ENCODE results near the gene DNAJC1. TPM values are rescaled to one million over a fixed set of nuclear protein-coding genes. Genes with fewer than 3 reads are reported as not detected.

The DNAJC1 gene
- total RNA-seq, 2 donors from 2014 or later: 27.4 to 33.8 TPM

- intact Hi-C loops (cut with DNase I): no loop called here
- H3K4me1 ChIP-seq: no peaks in the 10 kb centered on the region
- no peak overlapping the region for H3K9ac ChIP-seq (ENCODE audit: low read depth in 2 of 2, low read length in 2 of 2)
These were observed 22.8 kb downstream of the DNAJC1 start for GRCh38 chr10:21980691-21981090.

DNA sequence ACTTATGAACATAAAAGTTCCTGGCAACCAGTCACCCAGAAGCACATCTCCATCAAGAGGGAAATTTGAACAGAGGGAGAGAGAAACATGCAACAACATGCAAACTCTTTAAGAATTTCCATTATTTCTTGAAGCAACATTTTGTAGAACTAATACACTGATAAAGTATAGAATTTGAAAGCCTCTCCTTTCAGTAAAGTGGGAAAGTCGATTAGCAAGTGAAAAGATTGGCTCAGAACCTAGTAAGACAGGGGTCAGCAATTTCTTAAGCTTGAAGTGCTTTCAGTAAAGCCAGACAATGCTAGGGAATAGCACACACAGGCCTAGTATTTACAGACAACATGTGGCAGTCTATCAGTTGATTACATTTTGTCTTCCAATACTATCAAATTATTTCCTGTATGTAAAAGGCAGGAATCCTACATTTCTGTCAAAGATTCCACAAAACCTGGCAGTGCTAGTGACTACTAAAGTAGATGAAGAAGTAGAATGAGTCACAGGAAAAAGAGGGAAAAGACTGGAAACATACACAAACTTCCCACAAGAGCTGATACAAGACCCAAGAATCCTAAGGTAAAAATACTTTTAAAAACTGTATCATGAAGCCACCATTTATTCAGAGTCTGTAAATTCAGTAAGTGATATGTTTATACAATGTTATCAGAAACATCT, 25.2 kb downstream of the DNAJC1 start:
- no peak for DNase-seq
- Histone ChIP-seq H3K27me3 (no peaks in the 10 kb centered on the region), H3K4me1 (no peaks in the 10 kb centered on the region), H3K9me3 (no peaks in the 10 kb centered on the region), H3K9ac (ENCODE audit: low read depth in 2 of 2, low read length in 2 of 2) (no peak overlapping the region), H3K36me3 (no peaks in the 10 kb centered on the region), H3K27ac (no peak overlapping the region), H3K4me3 (no peak overlapping the region)
- intact Hi-C loops (cut with DNase I): no loop called here
- TF ChIP-seq, protein P1, sequence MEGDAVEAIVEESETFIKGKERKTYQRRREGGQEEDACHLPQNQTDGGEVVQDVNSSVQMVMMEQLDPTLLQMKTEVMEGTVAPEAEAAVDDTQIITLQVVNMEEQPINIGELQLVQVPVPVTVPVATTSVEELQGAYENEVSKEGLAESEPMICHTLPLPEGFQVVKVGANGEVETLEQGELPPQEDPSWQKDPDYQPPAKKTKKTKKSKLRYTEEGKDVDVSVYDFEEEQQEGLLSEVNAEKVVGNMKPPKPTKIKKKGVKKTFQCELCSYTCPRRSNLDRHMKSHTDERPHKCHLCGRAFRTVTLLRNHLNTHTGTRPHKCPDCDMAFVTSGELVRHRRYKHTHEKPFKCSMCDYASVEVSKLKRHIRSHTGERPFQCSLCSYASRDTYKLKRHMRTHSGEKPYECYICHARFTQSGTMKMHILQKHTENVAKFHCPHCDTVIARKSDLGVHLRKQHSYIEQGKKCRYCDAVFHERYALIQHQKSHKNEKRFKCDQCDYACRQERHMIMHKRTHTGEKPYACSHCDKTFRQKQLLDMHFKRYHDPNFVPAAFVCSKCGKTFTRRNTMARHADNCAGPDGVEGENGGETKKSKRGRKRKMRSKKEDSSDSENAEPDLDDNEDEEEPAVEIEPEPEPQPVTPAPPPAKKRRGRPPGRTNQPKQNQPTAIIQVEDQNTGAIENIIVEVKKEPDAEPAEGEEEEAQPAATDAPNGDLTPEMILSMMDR (IDR thresholded peaks at IDR 0.05): no peak

More at GRCh38 chr10:21980691-21981090, 22.8 kb downstream of the DNAJC1 start:
- H3K27ac ChIP-seq: no peak overlapping the region
- no peaks in the 10 kb centered on the region for H3K9me3 ChIP-seq
- TF ChIP-seq, protein P1 (IDR thresholded peaks at IDR 0.05): no peak
- H3K27me3 ChIP-seq: no peaks in the 10 kb centered on the region
- no peak for DNase-seq
- no peak overlapping the region for H3K4me3 ChIP-seq
- H3K36me3 ChIP-seq: no peaks in the 10 kb centered on the region

DNA sequence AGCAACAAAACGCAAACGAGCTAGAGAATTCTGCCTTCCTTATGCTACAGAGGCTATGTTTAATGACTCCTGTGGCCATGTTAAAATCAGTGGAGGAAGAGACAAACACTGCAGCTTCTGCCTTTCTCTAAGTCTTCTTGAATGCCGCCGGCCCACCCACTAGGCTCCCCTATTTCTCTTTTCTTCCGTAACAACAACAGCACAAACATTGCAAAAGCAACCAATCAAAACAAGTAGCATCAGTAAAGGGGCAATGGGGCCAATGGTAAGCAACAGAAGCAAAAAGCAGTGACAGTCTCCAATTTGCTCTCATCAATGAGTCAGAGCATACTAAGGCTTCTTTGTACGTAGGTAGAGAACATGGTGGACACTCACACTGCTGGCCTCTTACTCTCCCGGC, 26.8 kb downstream of the DNAJC1 start:
- intact Hi-C loops (cut with DNase I): no loop called here
- DNase-seq: no peak
- Histone ChIP-seq H3K27me3 (no peaks in the 10 kb centered on the region), H3K36me3 (no peaks in the 10 kb centered on the region), H3K27ac (no peak overlapping the region), H3K9me3 (no peaks in the 10 kb centered on the region), H3K4me3 (no peak overlapping the region), H3K9ac (ENCODE audit: low read depth in 2 of 2, low read length in 2 of 2) (no peak overlapping the region), H3K4me1 (no peaks in the 10 kb centered on the region)
- TF ChIP-seq, protein P1 (IDR thresholded peaks at IDR 0.05): no peak

DNA sequence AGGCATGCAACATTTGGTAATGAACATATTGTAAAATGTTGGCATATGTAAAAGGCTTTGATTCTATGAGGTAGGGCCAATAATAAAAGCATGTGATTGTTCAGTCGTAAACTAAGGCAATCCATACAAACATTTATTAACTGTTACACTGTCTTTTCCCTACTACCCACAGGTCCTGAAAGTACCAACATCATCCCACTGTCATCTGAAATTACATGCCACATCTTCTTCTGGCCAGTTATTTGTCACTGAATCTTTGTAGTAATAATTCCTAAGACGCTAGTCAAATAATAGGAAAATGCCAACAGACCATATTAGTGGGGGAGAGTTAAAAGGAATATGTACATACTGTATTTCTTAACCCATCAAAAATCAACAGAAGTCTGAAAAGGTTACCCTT, 27.2 kb downstream of the DNAJC1 start:
- TF ChIP-seq, protein P1 (IDR thresholded peaks at IDR 0.05): no peak
- DNase-seq: no peak
- no peaks in the 10 kb centered on the region for H3K27me3 ChIP-seq
- intact Hi-C loops (cut with DNase I): no loop called here
- no peaks in the 10 kb centered on the region for H3K9me3 ChIP-seq
- H3K4me3 ChIP-seq: no peak overlapping the region
- H3K9ac ChIP-seq (ENCODE audit: low read depth in 2 of 2, low read length in 2 of 2): no peak overlapping the region
- no peaks in the 10 kb centered on the region for H3K36me3 ChIP-seq
- no peaks in the 10 kb centered on the region for H3K4me1 ChIP-seq
- no peak overlapping the region for H3K27ac ChIP-seq

DNA sequence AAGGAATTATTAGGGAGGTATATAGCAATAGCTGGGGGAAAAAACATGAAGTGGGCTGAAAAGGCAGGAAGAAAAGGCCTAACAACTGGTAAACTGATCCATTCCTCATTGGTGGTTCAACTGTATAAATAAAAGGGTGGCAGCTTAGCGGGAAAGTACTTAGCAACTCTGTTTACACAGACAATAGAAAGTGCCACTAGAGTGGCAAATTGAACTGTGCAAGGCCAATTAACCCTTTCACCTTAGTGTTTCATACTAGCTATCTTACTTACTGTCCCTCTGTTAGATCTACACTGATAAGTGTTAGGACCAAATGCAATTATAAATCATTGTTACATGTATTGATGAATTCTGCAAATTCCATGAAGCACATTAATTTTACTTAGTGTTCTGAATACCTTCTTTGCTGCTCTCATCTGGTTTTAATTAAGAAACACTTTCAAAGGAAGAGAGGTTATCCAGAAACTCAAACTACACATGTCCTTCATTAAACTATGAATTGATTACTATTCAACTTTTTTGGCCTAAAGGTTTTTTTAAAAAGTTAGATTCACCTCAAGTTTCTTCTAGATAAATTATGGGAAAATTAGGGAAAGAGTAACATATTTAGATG, 28.0 kb downstream of the DNAJC1 start:
- intact Hi-C loops (cut with DNase I): no loop called here
- H3K9me3 ChIP-seq: no peaks in the 10 kb centered on the region
- H3K4me1 ChIP-seq: no peaks in the 10 kb centered on the region
- no peaks in the 10 kb centered on the region for H3K36me3 ChIP-seq
- no peak overlapping the region for H3K4me3 ChIP-seq
- TF ChIP-seq, protein P1 (IDR thresholded peaks at IDR 0.05): no peak
- no peaks in the 10 kb centered on the region for H3K27me3 ChIP-seq
- H3K27ac ChIP-seq: no peak overlapping the region
- DNase-seq: no peak
- H3K9ac ChIP-seq (ENCODE audit: low read depth in 2 of 2, low read length in 2 of 2): no peak overlapping the region

Data from colonic mucosa (tissue), 4 donors.